MG63 (cell line): Measurements from ENCODE around the gene LIPC. TPM values are rescaled to one million over a fixed set of nuclear protein-coding genes. Genes with fewer than 3 reads are reported as not detected.
A peak's percentile ranks its signal among the peaks of the same experiment; 100 is the strongest.

ENCODE experiments used
- DNase-seq: peaks from one replicate; pipeline ENCODE4 v3.0.0-alpha.2; 2020
- H3K27me3 ChIP-seq: fragments of 250-450 bp; sonication (Bioruptor Pico); 2 replicates; pipeline ENCODE4 v1.5.1; 2020; ENCODE audit warnings: mild to moderate bottlenecking, moderate library complexity
- H3K36me3 ChIP-seq: fragments of 250-450 bp; sonication (Bioruptor Pico); 2 replicates; pipeline ENCODE4 v1.5.1; 2020; ENCODE audit warnings: mild to moderate bottlenecking, moderate library complexity
- H3K4me3 ChIP-seq: fragments of 250-450 bp; sonication (Bioruptor Pico); 2 replicates; pipeline ENCODE4 v1.5.1; 2020; ENCODE audit warnings: mild to moderate bottlenecking, moderate library complexity
- H3K9me3 ChIP-seq: fragments of 250-450 bp; sonication (Bioruptor Pico); 2 replicates; pipeline ENCODE4 v1.5.1; 2020; ENCODE audit warnings: mild to moderate bottlenecking, moderate library complexity
- total RNA-seq: library from RNA; depleted of rRNA; stranded (reverse); fragments of >200 nt; shearing (Covaris generic); gene quantifications from 2 replicates; pipeline ENCODE4 v1.2.3, GENCODE V29; 2014; ENCODE audit warnings: low replicate concordance

The LIPC gene
- total RNA-seq, 1 experiment from 2014 or later = 0.16 TPM

DNA sequence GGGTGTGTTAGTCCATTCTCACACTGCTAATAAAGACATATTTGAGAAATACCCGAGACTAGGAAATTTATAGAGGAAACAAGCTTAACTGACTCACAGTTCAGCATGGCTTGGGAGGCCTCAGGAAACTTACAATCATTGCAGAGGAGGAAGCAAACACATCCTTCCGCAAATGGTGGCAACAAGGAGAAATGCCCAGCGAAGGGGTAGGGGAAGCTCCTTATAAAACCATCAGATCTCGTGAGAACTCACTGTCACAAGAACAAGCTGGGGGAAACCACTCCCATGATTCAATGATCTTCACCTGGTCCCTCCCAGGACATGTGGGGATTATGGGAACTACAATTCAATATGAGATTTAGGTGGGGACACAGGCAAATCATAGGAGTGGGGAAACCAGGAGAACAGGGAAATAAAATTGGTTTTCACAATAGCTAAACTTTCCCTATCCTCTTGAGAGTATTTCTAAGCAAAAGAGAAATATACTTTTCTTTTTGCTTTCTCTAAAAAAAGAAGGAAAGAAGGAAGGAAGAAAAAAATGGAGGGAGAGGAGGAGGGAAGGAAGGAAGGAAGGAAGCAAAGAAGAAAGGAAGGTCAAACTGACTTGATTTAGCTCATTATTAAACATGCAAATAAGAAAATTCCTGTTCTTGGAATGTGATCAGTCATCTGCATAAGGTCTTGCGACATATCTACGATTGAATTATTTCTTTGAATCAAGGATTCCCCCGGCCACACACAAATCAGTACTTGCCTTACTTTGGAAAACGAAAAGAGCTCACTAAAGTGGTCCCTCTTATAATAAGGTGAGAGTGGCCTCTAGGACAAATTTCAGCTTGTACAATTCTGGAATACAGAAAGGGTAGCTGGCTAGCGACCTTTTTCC is 75.2 kb downstream of the LIPC start:
- H3K9me3 ChIP-seq = no peaks in the 10 kb centered on the region
- DNase-seq = no peak
- H3K36me3 ChIP-seq = no peaks in the 10 kb centered on the region
- H3K27me3 ChIP-seq = no peaks in the 10 kb centered on the region
- no peak overlapping the region for H3K4me3 ChIP-seq

DNA sequence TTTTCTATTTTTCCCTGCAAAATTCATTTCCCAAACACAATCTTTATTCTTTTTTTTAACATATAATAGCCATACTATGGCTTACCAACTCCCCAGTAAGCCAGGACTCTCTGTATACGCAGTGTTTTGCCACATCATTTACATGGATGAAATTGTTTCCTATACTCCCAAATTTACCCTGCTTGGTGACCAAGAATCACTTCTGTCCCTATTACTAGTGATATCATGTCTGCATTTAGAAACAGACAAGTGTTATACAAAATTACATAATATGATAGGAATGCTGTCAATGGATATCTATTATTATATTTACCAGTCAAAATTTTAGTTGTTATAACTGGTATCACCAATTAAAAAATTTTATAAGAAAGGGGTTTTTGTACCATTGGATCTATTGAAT is 77.8 kb downstream of the LIPC start:
- no peaks in the 10 kb centered on the region for H3K36me3 ChIP-seq
- H3K27me3 ChIP-seq = no peaks in the 10 kb centered on the region
- H3K9me3 ChIP-seq = no peaks in the 10 kb centered on the region
- H3K4me3 ChIP-seq = no peak overlapping the region
- DNase-seq = no peak

DNA sequence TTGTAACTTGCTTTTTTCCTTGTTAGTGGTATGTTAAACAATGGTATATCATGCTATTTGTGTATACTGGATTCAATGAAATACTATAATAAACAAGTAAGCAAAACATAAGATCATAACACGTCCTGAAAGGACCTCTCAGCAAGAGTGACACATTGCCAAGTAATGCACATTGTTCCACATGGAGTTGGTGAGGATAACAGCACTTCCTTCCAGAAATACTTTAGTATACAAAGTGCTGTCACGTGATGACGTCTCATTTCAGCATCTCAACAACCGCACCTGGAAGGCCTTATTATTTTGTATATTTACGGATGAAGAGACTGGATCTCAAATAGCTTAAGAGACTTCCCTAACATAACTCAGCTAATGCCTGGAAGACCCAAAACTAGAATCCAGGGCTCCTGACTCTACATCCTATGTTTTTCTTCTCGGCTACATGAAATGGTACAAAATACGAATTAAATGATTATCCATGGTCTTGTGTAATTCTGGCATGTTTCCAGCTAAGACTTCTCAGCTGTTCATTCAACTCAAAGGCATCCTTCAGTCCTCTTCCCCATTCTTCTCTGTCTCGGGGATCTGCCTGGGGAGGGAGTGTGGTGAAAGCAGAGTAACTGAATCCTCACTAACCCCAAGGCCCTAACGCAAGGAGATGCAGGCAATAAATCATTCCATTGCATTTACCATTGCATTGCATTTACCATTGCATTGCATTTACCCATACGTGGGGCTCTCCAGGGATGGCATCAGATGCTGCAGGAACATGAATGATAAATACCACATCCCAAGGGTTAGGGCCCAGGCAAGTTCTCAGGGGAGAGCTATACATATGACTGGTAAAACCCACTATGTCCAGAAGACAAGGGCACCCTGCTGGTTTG is 79.2 kb downstream of the LIPC start:
- DNase-seq = peak; percentile 48
- H3K9me3 ChIP-seq = no peaks in the 10 kb centered on the region; the same call in 1 of the 2 replicates
- H3K36me3 ChIP-seq = no peaks in the 10 kb centered on the region
- H3K27me3 ChIP-seq = no peaks in the 10 kb centered on the region
- no peak overlapping the region for H3K4me3 ChIP-seq

DNA sequence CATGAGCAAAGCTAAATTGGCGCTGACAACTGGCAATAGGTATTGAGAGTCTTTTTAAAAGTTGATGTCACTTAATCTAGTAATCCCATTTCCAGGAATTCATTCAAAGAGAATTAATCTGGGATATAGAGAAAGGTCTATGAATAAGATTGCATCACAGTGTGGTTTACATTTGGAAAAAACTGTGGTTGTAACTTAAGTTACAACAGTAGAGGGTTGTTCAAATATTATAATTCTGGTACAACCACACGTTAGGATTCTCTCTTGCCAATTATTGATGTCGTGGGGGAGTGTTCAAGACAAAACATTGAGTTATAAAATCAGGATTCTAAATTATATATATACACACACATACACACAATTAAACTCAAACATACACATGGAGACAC is 79.8 kb downstream of the LIPC start:
- H3K36me3 ChIP-seq = no peaks in the 10 kb centered on the region
- no peaks in the 10 kb centered on the region; the same call in 1 of the 2 replicates for H3K9me3 ChIP-seq
- no peak for DNase-seq
- H3K4me3 ChIP-seq = no peak overlapping the region
- H3K27me3 ChIP-seq = no peaks in the 10 kb centered on the region

DNA sequence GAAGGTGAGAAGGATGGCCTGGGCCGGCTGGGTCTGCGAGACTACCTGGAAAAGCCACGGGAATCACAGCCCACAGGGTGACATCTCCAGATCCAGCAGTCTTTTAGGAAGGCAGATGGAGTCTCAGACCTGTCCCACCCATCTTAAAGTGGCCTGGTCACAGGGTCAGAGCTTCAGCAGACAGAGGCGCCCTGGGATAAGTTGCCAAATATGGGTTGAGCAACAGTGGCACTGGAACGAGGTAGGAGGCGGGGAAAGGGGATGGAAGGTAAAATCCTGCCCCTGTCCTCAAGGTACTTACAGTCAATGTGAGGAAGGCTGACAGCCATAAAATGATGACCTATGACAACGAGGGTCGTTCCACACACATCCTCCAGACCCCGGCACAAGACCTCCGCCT is 80.7 kb downstream of the LIPC start:
- Histone ChIP-seq H3K27me3 (no peaks in the 10 kb centered on the region), H3K9me3 (no peaks in the 10 kb centered on the region; the same call in 1 of the 2 replicates), H3K4me3 (no peak overlapping the region), H3K36me3 (no peaks in the 10 kb centered on the region)
- no peak for DNase-seq

DNA sequence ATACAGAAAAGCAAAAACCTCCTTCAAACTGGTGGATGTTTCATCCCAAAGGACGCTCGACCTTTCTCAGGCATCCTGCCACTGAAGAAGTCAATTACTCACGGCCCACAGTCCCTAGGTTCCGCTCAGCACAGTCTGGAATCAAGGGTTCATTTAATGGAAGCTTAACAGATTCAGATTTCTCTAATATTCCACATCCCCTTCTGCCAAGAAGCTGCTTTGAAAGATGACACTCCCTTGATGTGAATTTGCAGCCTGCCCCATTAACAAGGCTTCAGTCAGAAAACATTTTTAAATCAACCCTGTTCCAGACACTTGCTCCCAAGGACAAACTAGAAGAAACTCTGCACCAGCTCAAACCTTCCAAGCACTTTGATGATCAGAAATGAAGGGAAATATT is 81.2 kb downstream of the LIPC start:
- DNase-seq = no peak
- Histone ChIP-seq H3K36me3 (no peaks in the 10 kb centered on the region), H3K27me3 (no peaks in the 10 kb centered on the region), H3K9me3 (no peaks in the 10 kb centered on the region; the same call in 1 of the 2 replicates), H3K4me3 (no peak overlapping the region)

DNA sequence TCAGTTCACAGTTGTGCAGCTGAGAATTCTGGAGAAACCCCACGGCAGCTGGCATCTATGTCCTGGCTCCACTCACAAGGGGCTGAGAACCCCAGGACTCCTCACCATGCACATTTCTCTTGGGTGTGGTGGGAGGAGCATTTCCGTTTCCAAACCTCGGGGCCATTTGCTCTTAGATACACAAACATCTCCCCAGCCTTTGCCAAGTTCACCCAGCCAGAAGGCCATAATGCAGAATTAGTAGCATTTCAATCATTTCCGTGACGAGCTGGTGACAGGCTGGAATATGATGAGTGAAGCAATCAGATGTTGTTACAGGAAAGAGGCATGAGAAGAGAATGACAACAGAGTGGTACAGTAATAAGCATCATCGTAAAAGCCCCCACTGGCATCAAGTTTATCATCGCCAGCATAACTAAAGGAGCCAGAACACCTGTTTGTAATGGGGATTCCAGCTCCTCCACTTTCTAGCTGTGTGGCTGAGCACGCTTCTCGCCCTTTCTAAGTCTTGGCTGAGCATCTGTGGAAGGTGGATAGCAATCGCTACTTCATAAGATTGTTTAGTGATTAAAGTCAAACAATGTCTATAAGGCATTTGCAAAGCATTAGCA is 82.0 kb downstream of the LIPC start:
- no peaks in the 10 kb centered on the region; the same call in 1 of the 2 replicates for H3K9me3 ChIP-seq
- H3K36me3 ChIP-seq = no peaks in the 10 kb centered on the region
- H3K4me3 ChIP-seq = no peak overlapping the region
- DNase-seq = peak; percentile 48
- no peaks in the 10 kb centered on the region for H3K27me3 ChIP-seq

DNA sequence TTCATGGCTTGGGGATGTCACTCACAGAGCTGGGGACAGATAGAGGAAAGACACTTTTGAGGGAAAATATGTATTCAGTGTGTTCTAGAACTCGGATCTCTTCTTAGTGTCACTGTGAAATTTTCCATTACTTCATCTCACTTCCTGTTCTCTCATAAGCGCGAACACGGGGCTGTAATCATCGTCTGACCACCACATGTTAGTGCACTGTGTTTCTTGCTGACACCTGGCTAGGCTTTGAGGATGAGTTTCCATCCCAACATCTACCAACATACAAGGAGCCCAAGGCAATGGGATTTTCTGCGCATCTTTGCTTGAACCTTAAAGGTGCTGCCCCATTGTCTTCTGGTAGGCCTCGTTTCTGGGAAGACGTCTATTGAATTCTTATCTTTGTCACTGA is 84.0 kb downstream of the LIPC start:
- Histone ChIP-seq H3K27me3 (no peaks in the 10 kb centered on the region), H3K36me3 (no peaks in the 10 kb centered on the region), H3K9me3 (no peaks in the 10 kb centered on the region; the same call in 1 of the 2 replicates), H3K4me3 (no peak overlapping the region)
- no peak for DNase-seq

DNA sequence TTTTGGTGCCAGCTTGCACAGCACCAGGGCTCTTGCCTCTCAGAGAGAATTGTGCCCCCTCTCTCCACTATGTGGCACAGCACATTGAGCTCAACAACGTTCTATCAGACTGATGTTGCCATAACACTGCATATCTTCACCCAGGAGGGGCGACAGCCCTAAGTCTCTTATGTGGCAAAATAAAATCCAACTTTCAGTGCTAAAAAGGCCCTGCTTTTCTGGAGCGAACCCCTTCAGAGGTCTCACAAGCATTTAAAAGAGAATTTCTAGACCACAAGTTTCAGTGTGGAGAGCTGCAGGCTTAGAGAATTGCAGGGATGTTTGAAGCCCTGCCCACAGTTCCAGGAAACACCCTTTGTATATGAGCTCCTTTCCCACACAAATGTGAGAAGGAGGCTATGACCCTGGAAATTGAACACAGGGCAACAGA is 85.5 kb downstream of the LIPC start:
- no peak for DNase-seq

DNA sequence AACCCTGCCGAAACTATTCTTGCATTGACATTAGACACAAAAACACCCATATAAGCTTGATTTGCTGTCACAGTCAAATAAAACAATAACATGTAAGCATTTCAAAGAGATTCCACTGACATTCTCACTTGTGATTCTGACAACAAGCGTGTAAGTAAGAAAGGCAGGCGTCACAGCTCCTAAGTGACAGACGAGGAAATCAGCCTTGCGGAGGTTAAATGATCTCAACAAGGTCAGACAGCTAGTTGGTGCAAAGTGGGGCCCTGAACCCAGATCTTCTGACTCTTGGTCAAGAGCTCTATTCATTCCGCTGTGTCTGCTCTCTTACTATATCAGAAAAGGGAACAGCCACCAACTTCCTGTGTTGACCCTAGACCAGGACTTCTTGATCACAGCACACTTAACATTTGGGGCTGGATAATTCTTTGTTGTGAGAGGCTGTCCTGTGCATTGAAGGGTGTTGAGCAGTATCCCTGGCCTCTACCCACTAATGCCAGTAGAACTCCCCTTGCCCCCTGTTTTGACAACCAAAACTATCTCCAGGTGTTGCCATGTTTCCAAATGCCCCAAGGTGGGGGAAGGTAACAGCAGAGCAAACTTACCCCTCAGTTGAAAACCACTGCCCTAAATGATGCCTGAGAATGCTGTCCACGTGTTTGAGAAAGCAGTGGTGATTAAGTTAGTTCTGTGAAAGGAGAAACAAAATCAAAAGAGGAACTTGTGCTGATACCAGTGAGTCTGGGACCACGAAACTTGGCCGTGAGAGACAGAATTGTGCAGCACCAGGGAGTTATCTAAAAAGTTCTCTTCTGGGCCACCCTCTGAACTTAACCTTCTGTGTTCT is 86.1 kb downstream of the LIPC start:
- no peak overlapping the region for H3K4me3 ChIP-seq

More for the DNA sequence above, 85.5 kb downstream of the LIPC start:
- H3K9me3 ChIP-seq = no peaks in the 10 kb centered on the region; the same call in 1 of the 2 replicates
- H3K27me3 ChIP-seq = no peaks in the 10 kb centered on the region
- no peak overlapping the region for H3K4me3 ChIP-seq
- no peaks in the 10 kb centered on the region for H3K36me3 ChIP-seq

DNA sequence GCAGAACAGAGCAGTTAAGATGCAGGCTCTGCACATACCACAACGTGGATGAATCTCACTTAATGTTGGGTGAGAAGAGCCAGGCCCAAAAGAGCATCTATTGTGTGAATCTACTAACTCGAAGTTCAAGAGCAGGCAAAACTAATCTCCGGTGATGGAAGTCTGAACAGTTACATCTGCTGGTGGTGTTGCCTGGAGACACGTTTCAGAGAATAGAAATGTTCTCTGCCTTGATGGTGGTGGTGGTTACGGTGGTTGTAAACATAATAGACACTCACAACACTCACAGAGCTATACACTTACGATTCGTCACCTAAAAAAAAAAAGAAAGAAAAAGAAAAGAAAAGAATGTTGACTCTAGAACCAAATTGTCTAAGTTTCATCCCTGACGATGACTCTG is 86.8 kb downstream of the LIPC start:
- H3K36me3 ChIP-seq = no peaks in the 10 kb centered on the region
- no peaks in the 10 kb centered on the region for H3K27me3 ChIP-seq
- no peak for DNase-seq
- H3K9me3 ChIP-seq = no peaks in the 10 kb centered on the region; the same call in 1 of the 2 replicates
- H3K4me3 ChIP-seq = no peak overlapping the region

More for the DNA sequence above, 86.1 kb downstream of the LIPC start:
- Histone ChIP-seq H3K27me3 (no peaks in the 10 kb centered on the region), H3K36me3 (no peaks in the 10 kb centered on the region), H3K9me3 (no peaks in the 10 kb centered on the region; the same call in 1 of the 2 replicates)
- no peak for DNase-seq

DNA sequence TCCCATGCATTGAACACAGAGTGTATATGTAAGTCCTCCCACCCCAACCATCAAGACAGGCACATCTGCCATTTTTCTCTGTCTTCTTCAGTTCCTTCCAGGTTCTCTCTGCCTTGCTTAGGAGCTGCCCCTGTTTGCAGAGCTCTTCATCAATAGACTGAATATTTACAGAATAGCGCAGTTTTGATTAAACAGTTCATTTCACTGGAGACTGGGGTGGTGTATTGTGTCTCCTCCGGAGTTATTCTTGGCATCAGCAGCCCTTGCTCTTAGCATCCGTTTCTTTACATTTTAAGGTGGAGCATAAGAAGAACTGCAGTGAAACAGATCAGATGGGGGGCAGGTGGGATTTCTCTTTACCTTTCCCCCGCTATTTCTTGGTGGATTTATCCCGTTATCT is 87.7 kb downstream of the LIPC start:
- Histone ChIP-seq H3K36me3 (no peaks in the 10 kb centered on the region), H3K27me3 (no peaks in the 10 kb centered on the region), H3K4me3 (no peak overlapping the region), H3K9me3 (no peaks in the 10 kb centered on the region; the same call in 1 of the 2 replicates)
- no peak for DNase-seq

DNA sequence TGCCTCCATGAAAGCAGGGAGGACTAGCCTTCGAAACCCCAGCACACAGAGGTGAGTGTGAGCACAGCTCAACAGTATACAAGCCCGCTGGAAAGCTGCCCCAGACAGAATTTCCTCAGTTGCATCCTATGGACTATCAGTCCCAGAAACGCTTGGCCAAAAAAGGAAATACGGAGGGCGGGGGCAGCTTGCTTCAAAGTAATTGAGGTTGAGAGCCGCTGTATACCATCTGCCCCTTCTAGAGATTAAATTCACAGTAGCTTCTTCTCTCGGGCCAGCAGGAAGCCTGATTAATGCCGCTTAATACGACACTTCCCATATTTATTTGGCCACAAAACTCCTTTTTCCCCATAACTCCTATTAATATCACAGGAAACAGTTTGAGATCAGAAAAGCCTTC is 88.7 kb downstream of the LIPC start:
- H3K4me3 ChIP-seq = no peak overlapping the region
- no peaks in the 10 kb centered on the region for H3K36me3 ChIP-seq
- no peaks in the 10 kb centered on the region for H3K27me3 ChIP-seq
- H3K9me3 ChIP-seq = no peaks in the 10 kb centered on the region; the same call in 1 of the 2 replicates
- no peak for DNase-seq

DNA sequence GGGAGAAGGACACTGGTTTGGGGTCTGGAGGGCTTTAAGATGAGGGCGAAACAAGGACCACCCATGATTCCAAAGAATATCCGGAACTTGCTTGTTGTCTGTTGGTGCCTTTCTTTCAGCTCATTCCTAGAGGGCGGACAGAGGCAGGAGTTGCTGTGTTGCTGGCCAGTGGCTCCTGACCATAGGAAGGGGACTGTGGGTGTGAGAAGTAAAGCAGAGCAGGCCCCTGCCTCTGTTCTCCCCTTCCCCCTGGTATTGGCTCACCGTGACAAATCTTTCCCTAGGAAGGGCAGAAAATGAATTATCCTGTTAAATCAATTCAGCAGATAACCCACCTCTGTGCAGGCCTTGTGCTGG is 89.1 kb downstream of the LIPC start:
- no peak for DNase-seq
- Histone ChIP-seq H3K9me3 (no peaks in the 10 kb centered on the region), H3K27me3 (no peaks in the 10 kb centered on the region), H3K36me3 (no peaks in the 10 kb centered on the region), H3K4me3 (no peak overlapping the region)

DNA sequence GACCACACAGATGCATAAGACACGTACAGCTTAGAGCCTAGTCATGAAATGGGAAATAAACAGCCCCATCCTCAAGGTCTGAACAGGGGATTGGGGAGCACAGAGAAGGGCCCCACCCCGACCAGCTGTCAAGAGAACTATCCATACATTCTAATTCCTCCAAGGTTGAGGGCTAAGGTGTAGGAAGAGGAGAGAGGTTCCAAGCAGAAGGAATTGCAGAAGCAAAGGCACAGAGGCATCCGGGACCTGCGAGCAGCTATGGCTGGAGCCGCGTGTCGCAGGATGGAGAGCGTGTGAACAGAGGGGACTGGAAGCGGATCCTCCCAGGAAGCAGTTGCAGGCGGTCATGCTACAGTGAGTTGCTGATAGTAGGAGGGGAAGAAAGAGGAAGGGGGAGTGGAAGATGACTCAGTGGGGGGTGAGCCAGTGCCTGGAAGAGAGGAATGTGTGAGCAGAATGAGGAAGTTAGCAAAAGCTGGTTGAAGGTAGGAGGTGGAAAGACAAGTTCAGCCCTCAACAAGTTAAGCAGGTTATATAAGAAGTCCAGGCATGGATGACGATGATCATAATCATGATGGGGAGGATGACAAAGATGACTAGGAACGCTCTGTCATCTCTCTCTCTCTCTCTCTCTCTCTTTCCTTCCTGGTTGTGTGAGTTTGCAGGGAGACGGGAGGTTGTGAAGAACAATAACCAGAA is 89.7 kb downstream of the LIPC start:
- Histone ChIP-seq H3K36me3 (no peaks in the 10 kb centered on the region), H3K27me3 (no peaks in the 10 kb centered on the region), H3K4me3 (no peak overlapping the region), H3K9me3 (no peaks in the 10 kb centered on the region)
- peak; percentile 80 for DNase-seq

DNA sequence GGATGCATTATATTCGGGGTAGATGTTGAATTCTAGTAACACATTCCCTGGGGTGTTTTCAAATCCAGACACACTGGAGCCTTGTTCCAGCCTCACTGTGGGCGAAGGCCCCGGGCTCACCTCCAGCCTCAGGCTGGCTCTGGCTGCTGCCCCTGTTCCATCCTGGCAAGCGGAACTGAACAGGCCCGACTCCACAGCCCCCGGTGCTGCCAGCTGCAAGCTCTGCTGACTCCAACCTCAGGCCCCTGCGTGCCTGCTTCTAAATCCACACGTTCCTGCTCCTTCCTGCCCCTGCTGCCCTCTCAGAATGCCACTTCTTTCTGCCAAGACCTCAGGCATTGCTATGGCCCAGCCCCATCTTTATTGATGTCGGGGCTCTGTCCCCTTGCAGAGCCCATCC is 90.6 kb downstream of the LIPC start:
- H3K27me3 ChIP-seq = no peaks in the 10 kb centered on the region
- no peaks in the 10 kb centered on the region for H3K36me3 ChIP-seq
- H3K9me3 ChIP-seq = no peaks in the 10 kb centered on the region
- no peak overlapping the region for H3K4me3 ChIP-seq
- peak; percentile 96 for DNase-seq
